GM21723 (cell line): ENCODE results near the gene CT45A9.
"Not testable (repeated sequence)": the region's sequence is repeated elsewhere in the genome, so short reads cannot be mapped to it uniquely, and the experiment has no call there.

Experiments
- ATAC-seq: cut with Tn5 transposase; IDR thresholded peaks from one replicate; pipeline ENCODE4 v1.9.1; 2021; ENCODE audit warnings: mild to moderate bottlenecking, moderate library complexity; ENCODE audit not compliant: unreplicated experiment

Gene CT45A9

GRCh38 chrX:135871712-135872111, at the start of gene CT45A9:
CT45A9 (minus strand) TSS chrX:135871812; CDS start chrX:135868061, 3,751 bp downstream.
- not testable (repeated sequence) for ATAC-seq

GRCh38 chrX:135920516-135920915, 48.9 kb upstream of the CT45A9 start:
- not testable (repeated sequence) for ATAC-seq

- ATAC-seq, result no peak
Measured at GRCh38 chrX:135914404-135914803, 42.8 kb upstream of the CT45A9 start.

- ATAC-seq, result no peak
Measured at GRCh38 chrX:135910251-135910650, 38.6 kb upstream of the CT45A9 start.

GRCh38 chrX:135893294-135893817, 21.7 kb upstream of the CT45A9 start, which contains the start of the genes CT45A10 and SAGE1:
CT45A10 (minus strand) TSS chrX:135893444; CDS start chrX:135885344, 8,100 bp downstream.
SAGE1 (plus strand) TSS chrX:135893716; CDS start chrX:135896243, 2,527 bp downstream.
- ATAC-seq, result no peak

- ATAC-seq, result no peak
Measured at GRCh38 chrX:135892781-135893180, 21.2 kb upstream of the CT45A9 start.

- no peak for ATAC-seq
Measured at GRCh38 chrX:135890087-135890585, 18.5 kb upstream of the CT45A9 start.

GRCh38 chrX:135888976-135889375, 17.4 kb upstream of the CT45A9 start:
- not testable (repeated sequence) for ATAC-seq

GRCh38 chrX:135888230-135888629, 16.6 kb upstream of the CT45A9 start:
- ATAC-seq, result not testable (repeated sequence)

GRCh38 chrX:135882741-135883140, 11.1 kb upstream of the CT45A9 start:
- ATAC-seq, result not testable (repeated sequence)

- not testable (repeated sequence) for ATAC-seq
Measured at GRCh38 chrX:135854438-135854837, 17.2 kb downstream of the CT45A9 start, which contains the start of gene CT45A8. CT45A8 (minus strand) TSS chrX:135854538; CDS start chrX:135850783, 3,755 bp downstream.

- ATAC-seq, result not testable (repeated sequence)
Measured at GRCh38 chrX:135837180-135837579, 34.4 kb downstream of the CT45A9 start, which contains the start of gene CT45A7. CT45A7 (minus strand) TSS chrX:135837280; CDS start chrX:135833533, 3,747 bp downstream.

- not testable (repeated sequence) for ATAC-seq
Measured at GRCh38 chrX:135819912-135820311, 51.7 kb downstream of the CT45A9 start, which contains the start of gene CT45A2. CT45A2 (minus strand) TSS chrX:135820012; CDS start chrX:135816265, 3,747 bp downstream.
